Neural progenitor cell (in vitro differentiated cells): Measurements from ENCODE around the gene PAK1.

Source experiments
- CTCF ChIP-seq: fragments of 200-600 bp; sonication (generic); IDR thresholded peaks from 2 replicates; pipeline ENCODE4 v1.5.1; 2017; ENCODE audit warnings: antibody characterized with exemption, mild to moderate bottlenecking
- EZH2phosphoT487 ChIP-seq: fragments of 200-600 bp; sonication (generic); IDR thresholded peaks from 2 replicates; pipeline ENCODE4 v1.6.1; 2017; ENCODE audit warnings: antibody characterized with exemption

GRCh38 chr11:77347948-77348347 lies 125.9 kb downstream of the PAK1 start:
- TF ChIP-seq CTCF, result no peak
- no peak for TF ChIP-seq EZH2phosphoT487
